DND-41 (cell line): Measurements from ENCODE around the gene RBL2.

ENCODE experiments used
- ATAC-seq: fragments of 200-7000 bp; cut with Tn5 transposase; 3 replicates; pipeline ENCODE4 v1.9.1; 2021; ENCODE audit warnings: low read depth; ENCODE audit not compliant: insufficient read depth
- DNase-seq: peaks from one replicate; pipeline ENCODE4 v3.0.0-alpha.2; 2020
- H2AFZ ChIP-seq: 2 replicates; pipeline ENCODE4 v1.6.0; 2012; ENCODE audit warnings: low read depth, low read length
- H3K27ac ChIP-seq: 2 replicates; pipeline ENCODE4 v1.5.1; 2012; ENCODE audit warnings: low read length, inconsistent platforms
- H3K27me3 ChIP-seq: fragments of 200-600 bp; sonication (generic); 2 replicates; pipeline ENCODE4 v1.6.0; 2012; ENCODE audit warnings: low read length, mild to moderate bottlenecking, inconsistent platforms; ENCODE audit not compliant: insufficient read depth, poor library complexity
- H3K36me3 ChIP-seq: 2 replicates; pipeline ENCODE4 v1.5.1; 2012; ENCODE audit warnings: low read length, inconsistent platforms; ENCODE audit not compliant: insufficient read depth
- H3K4me1 ChIP-seq: 2 replicates; pipeline ENCODE4 v1.5.1; 2012; ENCODE audit warnings: mild to moderate bottlenecking, low read length; ENCODE audit not compliant: insufficient read depth
- H3K4me2 ChIP-seq: 2 replicates; pipeline ENCODE4 v1.6.0; 2012; ENCODE audit warnings: mild to moderate bottlenecking, moderate library complexity, low read length, inconsistent platforms; ENCODE audit not compliant: insufficient read depth
- H3K4me3 ChIP-seq, 2 experiments: fragments of 200-600 bp in 1 of 2; shearing (Covaris generic) in 1 of 2; 2 replicates each; pipeline ENCODE4 v1.5.1; 2012 to 2016; ENCODE audit warnings: inconsistent platforms in 2 of 2, low read length in 2 of 2, mild to moderate bottlenecking in 2 of 2, low read depth in 1 of 2, moderate library complexity in 1 of 2
- H3K79me2 ChIP-seq: 2 replicates; pipeline ENCODE4 v1.6.0; 2012; ENCODE audit warnings: low read length, inconsistent platforms; ENCODE audit not compliant: insufficient read depth
- H3K9ac ChIP-seq: 2 replicates; pipeline ENCODE4 v1.6.0; 2012; ENCODE audit warnings: low read depth, mild to moderate bottlenecking, inconsistent platforms, low read length, moderate library complexity
- H3K9me3 ChIP-seq: 2 replicates; pipeline ENCODE4 v1.5.1; 2012; ENCODE audit warnings: low read length, moderate library complexity, mild to moderate bottlenecking, inconsistent platforms; ENCODE audit not compliant: insufficient read depth, severe bottlenecking
- H4K20me1 ChIP-seq: 2 replicates; pipeline ENCODE4 v1.6.0; 2012; ENCODE audit warnings: low read length; ENCODE audit not compliant: insufficient read depth
- CTCF ChIP-seq: IDR thresholded peaks from 2 replicates; pipeline ENCODE4 v1.5.1; 2012; ENCODE audit warnings: borderline replicate concordance, low read length, moderate library complexity, mild to moderate bottlenecking; ENCODE audit not compliant: poor library complexity, severe bottlenecking; ENCODE audit errors: extremely low read depth
- EZH2 ChIP-seq: IDR thresholded peaks from 3 replicates; pipeline ENCODE4 v1.6.1; 2012; ENCODE audit warnings: borderline replicate concordance, low read depth, mild to moderate bottlenecking, moderate library complexity, low read length, inconsistent platforms; ENCODE audit not compliant: severe bottlenecking

RBL2 gene

GRCh38 chr16:53457670-53458069, 23.4 kb downstream of the RBL2 start:
- Histone ChIP-seq H3K79me2 (no peaks in the 10 kb centered on the region), H4K20me1 (peaks cover 33% of the 10 kb centered on the region), H2AFZ (no peak overlapping the region), H3K4me3 (peak overlapping the region in 1 of 2 experiments; percentile 34; a peak in 2 of 4 replicates), H3K9ac (peak overlapping the region; percentile 31; the same call in 1 of the 2 replicates), H3K4me2 (peak overlapping the region; percentile 59), H3K27ac (peak overlapping the region; percentile 79), H3K27me3 (no peaks in the 10 kb centered on the region), H3K9me3 (no peaks in the 10 kb centered on the region), H3K4me1 (peaks cover 50% of the 10 kb centered on the region), H3K36me3 (peaks cover 67% of the 10 kb centered on the region)
- peak; percentile 89 for DNase-seq
- TF ChIP-seq EZH2 (no peak), CTCF (peak; percentile 47)
- ATAC-seq, result peak; percentile 88

- TF ChIP-seq CTCF, result no peak
- Histone ChIP-seq H2AFZ (no peak overlapping the region), H3K4me2 (0 out of 2 replicates have a peak overlapping the region, but pooled peaks have one; percentile 59), H3K9ac (no peak overlapping the region), H4K20me1 (peaks cover 29% of the 10 kb centered on the region), H3K27ac (peak overlapping the region; percentile 49), H3K4me3 (no peak overlapping the region), H3K36me3 (peaks cover 69% of the 10 kb centered on the region), H3K27me3 (no peaks in the 10 kb centered on the region), H3K4me1 (peaks cover 50% of the 10 kb centered on the region), H3K79me2 (no peaks in the 10 kb centered on the region), H3K9me3 (no peaks in the 10 kb centered on the region)
- ATAC-seq, result no peak
- DNase-seq, result no peak
These were observed 24.4 kb downstream of the RBL2 start for GRCh38 chr16:53458635-53459034.

- no peak for ATAC-seq
- Histone ChIP-seq H4K20me1 (no peaks in the 10 kb centered on the region), H2AFZ (no peak overlapping the region), H3K4me3 (no peak overlapping the region), H3K9ac (no peak overlapping the region), H3K9me3 (no peaks in the 10 kb centered on the region), H3K79me2 (no peaks in the 10 kb centered on the region), H3K4me1 (no peaks in the 10 kb centered on the region), H3K27me3 (no peaks in the 10 kb centered on the region), H3K27ac (no peak overlapping the region), H3K36me3 (peaks cover 89% of the 10 kb centered on the region), H3K4me2 (no peak overlapping the region)
- no peak for DNase-seq
- no peak for TF ChIP-seq EZH2
These were observed 31.5 kb downstream of the RBL2 start for GRCh38 chr16:53465606-53466280.

- H3K27ac ChIP-seq, result no peak overlapping the region
- H3K4me1 ChIP-seq, result no peaks in the 10 kb centered on the region
- TF ChIP-seq EZH2 (no peak), CTCF (no peak)
- H3K27me3 ChIP-seq, result no peaks in the 10 kb centered on the region
- ATAC-seq, result no peak
- H3K9me3 ChIP-seq, result no peaks in the 10 kb centered on the region
- no peak overlapping the region for H3K4me3 ChIP-seq
- H3K9ac ChIP-seq, result no peak overlapping the region
- H3K79me2 ChIP-seq, result no peaks in the 10 kb centered on the region
- H3K4me2 ChIP-seq, result no peak overlapping the region
- no peak for DNase-seq
- H3K36me3 ChIP-seq, result peaks cover 92% of the 10 kb centered on the region
- H4K20me1 ChIP-seq, result no peaks in the 10 kb centered on the region
- no peak overlapping the region for H2AFZ ChIP-seq
These were observed 42.6 kb downstream of the RBL2 start for GRCh38 chr16:53476867-53477266.
